ENCODE data around the gene RAB2B.
A peak's percentile ranks its signal among the peaks of the same experiment; 100 is the strongest.

RAB2B gene

DNA sequence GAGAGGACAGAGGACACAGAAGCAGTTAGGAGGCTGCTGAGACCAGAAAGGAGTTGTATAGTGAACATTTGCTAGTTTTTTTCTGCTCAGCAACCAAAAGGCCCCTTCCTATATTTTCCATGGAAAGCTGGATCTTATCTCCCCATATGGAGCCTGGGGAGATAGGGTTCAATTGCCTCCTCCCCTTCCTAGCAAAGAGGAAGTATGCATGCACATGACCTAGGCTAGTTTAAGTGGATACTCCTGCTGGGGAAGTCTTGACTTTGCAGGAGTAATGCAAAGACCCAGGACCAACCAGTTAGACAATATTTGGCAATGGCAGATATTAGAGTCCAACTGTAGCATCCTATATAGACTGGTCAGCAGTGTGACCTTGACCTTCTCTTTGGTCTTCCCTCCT, 35.9 kb downstream of the RAB2B start:
- TF ChIP-seq, protein P1, sequence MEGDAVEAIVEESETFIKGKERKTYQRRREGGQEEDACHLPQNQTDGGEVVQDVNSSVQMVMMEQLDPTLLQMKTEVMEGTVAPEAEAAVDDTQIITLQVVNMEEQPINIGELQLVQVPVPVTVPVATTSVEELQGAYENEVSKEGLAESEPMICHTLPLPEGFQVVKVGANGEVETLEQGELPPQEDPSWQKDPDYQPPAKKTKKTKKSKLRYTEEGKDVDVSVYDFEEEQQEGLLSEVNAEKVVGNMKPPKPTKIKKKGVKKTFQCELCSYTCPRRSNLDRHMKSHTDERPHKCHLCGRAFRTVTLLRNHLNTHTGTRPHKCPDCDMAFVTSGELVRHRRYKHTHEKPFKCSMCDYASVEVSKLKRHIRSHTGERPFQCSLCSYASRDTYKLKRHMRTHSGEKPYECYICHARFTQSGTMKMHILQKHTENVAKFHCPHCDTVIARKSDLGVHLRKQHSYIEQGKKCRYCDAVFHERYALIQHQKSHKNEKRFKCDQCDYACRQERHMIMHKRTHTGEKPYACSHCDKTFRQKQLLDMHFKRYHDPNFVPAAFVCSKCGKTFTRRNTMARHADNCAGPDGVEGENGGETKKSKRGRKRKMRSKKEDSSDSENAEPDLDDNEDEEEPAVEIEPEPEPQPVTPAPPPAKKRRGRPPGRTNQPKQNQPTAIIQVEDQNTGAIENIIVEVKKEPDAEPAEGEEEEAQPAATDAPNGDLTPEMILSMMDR (conservative IDR thresholded peaks at IDR 0.05): no peak
- no peak overlapping the region for H3K27ac ChIP-seq

GRCh38 chr14:21437063-21437901, 39.5 kb downstream of the RAB2B start:
- TF ChIP-seq, protein P1 (conservative IDR thresholded peaks at IDR 0.05): no peak
- H3K27ac ChIP-seq: peak overlapping the region; percentile 89

GRCh38 chr14:21436567-21437062, 40.1 kb downstream of the RAB2B start:
- TF ChIP-seq, protein P1 (conservative IDR thresholded peaks at IDR 0.05): no peak
- peak overlapping the region; percentile 89 for H3K27ac ChIP-seq

DNA sequence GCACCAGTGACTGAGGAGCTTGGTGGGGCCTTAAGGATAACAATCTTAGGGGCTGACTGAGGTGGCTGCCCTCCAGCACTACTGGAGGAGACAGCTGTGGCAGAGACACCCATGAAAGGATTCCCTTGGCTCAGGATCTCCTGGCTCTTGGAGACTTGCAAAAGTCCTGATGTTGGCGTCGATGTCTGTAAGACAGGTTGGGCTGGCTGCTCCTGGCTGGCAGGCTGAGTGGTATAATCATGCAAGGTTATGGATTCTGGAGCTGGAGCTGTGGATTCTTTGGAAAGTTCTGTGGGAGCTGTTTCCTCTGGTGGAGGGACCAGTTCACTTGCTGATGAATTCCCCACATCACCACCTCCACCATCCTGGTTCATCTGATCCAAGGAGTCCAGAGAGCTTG, 45.6 kb downstream of the RAB2B start:
- H3K27ac ChIP-seq: no peak overlapping the region
- TF ChIP-seq, protein P1 (conservative IDR thresholded peaks at IDR 0.05): no peak

DNA sequence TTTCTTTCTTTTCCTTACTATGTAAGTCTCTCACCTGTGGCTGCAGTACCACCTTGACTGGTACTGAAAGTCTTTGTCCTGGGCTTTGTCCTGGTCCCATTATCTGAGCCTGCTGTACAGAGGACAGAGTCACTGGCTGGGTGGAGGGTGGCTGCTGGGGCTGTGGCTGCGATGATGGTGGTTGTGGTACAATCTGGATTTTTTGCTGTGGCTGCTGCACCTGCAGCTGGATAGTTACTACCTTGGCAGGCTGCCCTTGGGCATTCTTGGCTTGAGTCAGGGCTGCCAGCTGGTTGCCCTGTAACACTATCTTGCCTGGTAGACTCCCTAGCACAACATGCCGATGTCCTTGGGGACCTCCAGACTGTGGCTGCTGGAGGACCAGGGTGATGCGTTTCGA, 47.8 kb downstream of the RAB2B start:
- TF ChIP-seq, protein P1 (conservative IDR thresholded peaks at IDR 0.05): no peak

DNA sequence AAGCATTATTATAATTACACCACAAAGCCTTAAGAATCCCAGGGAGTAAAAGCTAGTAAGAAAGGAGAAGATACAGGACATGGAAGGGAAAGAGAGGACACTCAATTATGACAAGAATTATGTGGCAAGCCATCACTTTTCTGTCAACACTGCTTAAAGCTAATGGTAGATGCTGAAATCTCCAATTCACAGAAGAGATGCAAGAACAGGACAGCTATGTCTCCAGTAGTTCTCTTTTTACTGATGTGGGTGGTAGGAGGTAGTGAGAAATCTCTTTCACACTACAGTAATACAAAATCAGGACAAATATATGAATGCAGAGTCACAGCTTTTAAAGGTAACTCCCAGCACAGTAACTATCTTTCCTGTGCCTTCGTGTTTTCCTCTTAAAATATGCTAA, 50.1 kb downstream of the RAB2B start:
- TF ChIP-seq, protein P1 (conservative IDR thresholded peaks at IDR 0.05): no peak
- H3K27ac ChIP-seq: no peak overlapping the region

More for the DNA sequence above, 47.8 kb downstream of the RAB2B start:
- no peak overlapping the region for H3K27ac ChIP-seq

DNA sequence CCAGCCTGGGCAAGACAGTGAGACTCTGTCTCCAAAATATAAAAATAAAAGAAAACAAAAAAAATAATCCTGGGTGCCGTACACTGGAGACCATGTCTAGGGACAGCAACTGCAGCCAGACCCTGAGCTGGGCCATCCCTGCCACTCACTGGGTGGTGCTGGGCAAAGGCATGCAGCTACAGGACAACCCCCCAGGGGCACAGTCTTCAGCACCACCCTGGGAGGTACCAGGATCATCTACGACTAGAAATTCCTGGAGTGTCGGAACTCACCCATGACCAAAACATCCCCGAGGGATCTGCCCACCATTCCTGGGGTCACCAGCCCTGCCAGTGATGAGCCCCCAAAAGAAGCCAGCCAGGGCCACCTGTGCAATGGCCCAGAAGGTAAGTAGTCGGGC, 57.2 kb downstream of the RAB2B start:
- TF ChIP-seq, protein P1 (conservative IDR thresholded peaks at IDR 0.05): no peak

More for the DNA sequence above, 57.2 kb downstream of the RAB2B start:
- H3K27ac ChIP-seq: no peak overlapping the region

Measured in VCaP (cell line).